Neural crest cell (in vitro differentiated cells): ENCODE measurements around the gene TUNAR. TPM values are rescaled to one million over a fixed set of nuclear protein-coding genes. Genes with fewer than 3 reads are reported as not detected.
A peak's percentile ranks its signal among the peaks of the same experiment; 100 is the strongest.

Experiments used
- DNase-seq: peaks from one replicate; pipeline ENCODE4 v3.0.0; 2021; ENCODE audit warnings: low read depth, mixed read lengths, low spot score
- H3K27ac Mint-ChIP-seq: one replicate; pipeline ENCODE4 v1.8.0; 2021; ENCODE audit warnings: mild to moderate bottlenecking, mixed read lengths; ENCODE audit not compliant: unreplicated experiment
- H3K27me3 Mint-ChIP-seq: 2 replicates; pipeline ENCODE4 v1.8.0; 2021; ENCODE audit warnings: low read depth, mild to moderate bottlenecking, mixed read lengths
- H3K36me3 Mint-ChIP-seq: 2 replicates; pipeline ENCODE4 v1.8.0; 2021; ENCODE audit warnings: low read depth, mild to moderate bottlenecking, mixed read lengths
- H3K4me1 Mint-ChIP-seq: 2 replicates; pipeline ENCODE4 v1.8.0; 2021; ENCODE audit warnings: mixed read lengths
- H3K4me3 Mint-ChIP-seq: one replicate; pipeline ENCODE4 v1.8.0; 2021; ENCODE audit warnings: mild to moderate bottlenecking, mixed read lengths
- H3K9me3 Mint-ChIP-seq: 2 replicates; pipeline ENCODE4 v1.8.0; 2021; ENCODE audit warnings: mixed read lengths
- total RNA-seq: library from RNA; stranded (reverse); gene quantifications from 2 replicates; pipeline ENCODE4 v1.2.1, GENCODE V29; 2021
- TF ChIP-seq, protein P1 (sequence below): fragments of 200-600 bp; sonication (generic); conservative IDR thresholded peaks from 2 replicates; pipeline ENCODE4 v1.5.0; 2021; ENCODE audit warnings: antibody characterized with exemption, mild to moderate bottlenecking

Gene TUNAR
- total RNA-seq, 1 donor from 2014 or later: 4.7 TPM

DNA sequence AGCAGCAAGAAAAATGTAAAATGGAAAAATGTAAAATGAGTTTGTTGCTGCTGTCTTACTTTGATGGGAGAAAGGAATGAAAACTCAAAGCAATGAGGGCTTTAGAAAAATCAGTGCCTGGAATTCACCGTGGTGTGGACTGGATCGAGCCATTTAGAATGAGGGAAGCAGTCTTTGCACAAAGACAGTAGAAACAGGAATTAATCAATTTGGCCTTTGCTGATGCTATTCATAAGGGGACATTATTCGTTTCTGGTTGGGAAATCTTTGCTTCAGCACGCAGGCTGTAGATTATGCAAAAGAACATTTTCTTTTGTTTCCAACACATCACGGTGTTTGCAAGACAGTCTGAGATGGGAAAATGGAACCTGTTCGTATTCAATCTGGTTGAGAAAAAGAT, 6.9 kb upstream of the TUNAR start:
- H3K27me3 Mint-ChIP-seq: peaks cover 81% of the 10 kb centered on the region
- TF ChIP-seq, protein P1, sequence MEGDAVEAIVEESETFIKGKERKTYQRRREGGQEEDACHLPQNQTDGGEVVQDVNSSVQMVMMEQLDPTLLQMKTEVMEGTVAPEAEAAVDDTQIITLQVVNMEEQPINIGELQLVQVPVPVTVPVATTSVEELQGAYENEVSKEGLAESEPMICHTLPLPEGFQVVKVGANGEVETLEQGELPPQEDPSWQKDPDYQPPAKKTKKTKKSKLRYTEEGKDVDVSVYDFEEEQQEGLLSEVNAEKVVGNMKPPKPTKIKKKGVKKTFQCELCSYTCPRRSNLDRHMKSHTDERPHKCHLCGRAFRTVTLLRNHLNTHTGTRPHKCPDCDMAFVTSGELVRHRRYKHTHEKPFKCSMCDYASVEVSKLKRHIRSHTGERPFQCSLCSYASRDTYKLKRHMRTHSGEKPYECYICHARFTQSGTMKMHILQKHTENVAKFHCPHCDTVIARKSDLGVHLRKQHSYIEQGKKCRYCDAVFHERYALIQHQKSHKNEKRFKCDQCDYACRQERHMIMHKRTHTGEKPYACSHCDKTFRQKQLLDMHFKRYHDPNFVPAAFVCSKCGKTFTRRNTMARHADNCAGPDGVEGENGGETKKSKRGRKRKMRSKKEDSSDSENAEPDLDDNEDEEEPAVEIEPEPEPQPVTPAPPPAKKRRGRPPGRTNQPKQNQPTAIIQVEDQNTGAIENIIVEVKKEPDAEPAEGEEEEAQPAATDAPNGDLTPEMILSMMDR: no peak
- no peak overlapping the region for H3K27ac Mint-ChIP-seq
- H3K36me3 Mint-ChIP-seq: no peaks in the 10 kb centered on the region
- DNase-seq: no peak
- no peak overlapping the region for H3K4me3 Mint-ChIP-seq
- no peaks in the 10 kb centered on the region for H3K9me3 Mint-ChIP-seq
- no peaks in the 10 kb centered on the region for H3K4me1 Mint-ChIP-seq

DNA sequence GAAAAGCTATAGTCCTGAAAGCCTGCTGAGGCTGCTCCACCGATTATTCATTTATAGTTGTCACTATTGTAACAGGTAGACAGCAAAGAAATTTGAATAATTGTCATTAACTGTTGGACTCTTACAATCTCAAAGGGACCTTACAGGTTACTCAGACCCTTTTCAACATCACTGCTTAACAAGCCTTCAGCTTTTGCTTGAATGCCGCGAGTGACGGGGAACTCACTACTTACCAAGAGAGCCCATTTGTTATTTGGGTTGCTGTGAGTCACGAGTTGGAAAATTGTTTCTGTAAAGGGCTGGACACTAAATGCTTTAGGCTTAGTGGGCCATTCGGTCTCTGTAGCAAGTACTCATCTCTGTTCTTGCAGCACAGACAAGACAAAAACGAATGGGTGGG, 5.9 kb upstream of the TUNAR start:
- TF ChIP-seq, protein P1: no peak
- Mint-ChIP-seq H3K4me3 (no peak overlapping the region), H3K27me3 (peaks cover 82% of the 10 kb centered on the region), H3K4me1 (peaks cover 3% of the 10 kb centered on the region), H3K27ac (no peak overlapping the region), H3K36me3 (no peaks in the 10 kb centered on the region), H3K9me3 (no peaks in the 10 kb centered on the region)
- no peak for DNase-seq

DNA sequence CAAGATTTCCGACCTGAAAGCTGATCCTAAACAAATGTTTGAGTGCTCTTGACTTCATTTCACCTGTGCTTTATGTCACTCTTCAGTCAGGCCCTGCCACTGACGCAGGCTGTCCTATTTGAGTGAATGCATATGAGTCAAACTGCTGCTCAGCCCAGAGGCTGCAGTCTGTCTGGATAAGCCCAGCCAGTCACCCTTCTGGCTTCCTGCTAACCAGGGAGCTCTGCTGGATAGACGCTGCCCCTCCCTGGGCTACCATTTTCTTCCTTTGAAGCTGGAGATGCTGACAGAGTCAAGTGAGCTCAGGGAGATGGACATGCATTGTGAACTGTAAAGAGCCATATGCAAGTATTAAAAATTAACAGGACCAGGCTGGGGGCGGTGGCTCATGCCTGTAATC, 5.1 kb upstream of the TUNAR start:
- H3K4me3 Mint-ChIP-seq: no peak overlapping the region
- DNase-seq: no peak
- no peak overlapping the region for H3K27ac Mint-ChIP-seq
- H3K4me1 Mint-ChIP-seq: peaks cover 3% of the 10 kb centered on the region
- no peaks in the 10 kb centered on the region for H3K36me3 Mint-ChIP-seq
- H3K27me3 Mint-ChIP-seq: peaks cover 74% of the 10 kb centered on the region
- no peaks in the 10 kb centered on the region for H3K9me3 Mint-ChIP-seq
- TF ChIP-seq, protein P1: no peak

DNA sequence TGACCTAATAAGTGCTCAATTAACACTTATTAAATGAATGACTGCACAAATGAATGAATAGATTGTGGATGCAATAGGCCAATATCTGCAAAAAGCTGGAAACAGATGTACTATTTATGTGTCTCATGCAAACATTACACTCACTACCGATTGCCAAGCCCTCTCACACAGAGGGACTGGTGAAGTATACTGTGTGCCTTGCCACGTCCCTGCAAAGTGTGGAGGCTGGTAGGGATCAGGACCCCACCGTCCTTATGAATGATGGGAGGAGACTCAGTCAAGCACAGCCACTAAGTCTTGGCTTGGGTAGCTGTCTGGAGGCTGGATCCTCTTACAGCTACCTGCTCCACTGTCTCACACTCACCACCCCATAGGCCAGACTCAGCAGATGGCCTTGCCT, 3.9 kb upstream of the TUNAR start:
- H3K9me3 Mint-ChIP-seq: no peaks in the 10 kb centered on the region
- peaks cover 71% of the 10 kb centered on the region for H3K27me3 Mint-ChIP-seq
- H3K27ac Mint-ChIP-seq: no peak overlapping the region
- TF ChIP-seq, protein P1: no peak
- H3K4me3 Mint-ChIP-seq: no peak overlapping the region
- no peak for DNase-seq
- no peaks in the 10 kb centered on the region for H3K36me3 Mint-ChIP-seq
- peaks cover 10% of the 10 kb centered on the region for H3K4me1 Mint-ChIP-seq

DNA sequence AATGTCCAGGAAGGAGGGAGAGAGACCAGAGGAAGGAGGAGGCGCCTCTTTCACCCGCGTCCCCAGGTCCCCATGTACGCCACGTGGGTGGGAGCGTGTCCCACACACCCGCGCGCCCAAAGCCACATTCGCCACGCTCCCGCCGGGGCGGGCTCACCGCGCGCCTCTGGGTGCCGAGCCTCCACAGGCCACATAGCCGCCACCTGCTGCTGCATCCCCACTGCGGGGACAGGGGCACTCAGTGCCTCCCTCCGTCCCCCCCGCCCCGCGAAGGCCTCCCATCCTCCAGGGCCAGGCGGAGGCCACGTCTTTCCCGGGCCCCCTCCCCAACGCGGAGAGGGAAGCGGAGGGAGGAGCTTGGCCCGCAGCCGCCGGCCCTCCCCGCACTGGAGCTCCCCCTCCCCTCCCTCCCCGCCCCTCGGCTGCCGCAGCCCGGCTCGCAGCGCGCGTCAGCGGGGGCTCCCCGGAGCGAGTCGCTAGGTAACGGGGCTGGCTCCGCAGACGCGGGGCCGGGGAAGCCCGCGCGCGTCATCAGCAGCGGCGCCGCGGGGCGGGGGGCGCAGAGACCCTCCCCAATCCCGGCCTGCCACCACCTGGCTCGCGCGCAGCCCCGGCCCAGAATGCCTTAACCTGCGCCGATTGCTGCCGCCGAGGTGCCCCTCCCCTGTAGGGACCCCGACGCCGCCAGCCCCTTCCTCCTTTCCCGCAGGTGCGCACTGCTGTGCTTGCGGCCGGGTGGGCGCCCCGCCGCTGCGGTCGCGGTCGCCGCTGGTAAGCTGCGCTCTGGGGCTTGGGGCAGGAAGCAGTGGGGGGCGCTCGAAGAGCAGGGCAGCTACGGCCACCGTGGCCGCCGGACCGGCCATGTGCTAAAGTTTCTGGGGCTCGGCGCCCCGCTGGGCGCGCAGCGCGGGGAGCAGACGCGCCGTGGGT, 536 bp upstream of the TUNAR start:
- Mint-ChIP-seq H3K4me1 (peaks cover 10% of the 10 kb centered on the region), H3K4me3 (peak overlapping the region; percentile 84), H3K27ac (no peak overlapping the region), H3K27me3 (peaks cover 81% of the 10 kb centered on the region), H3K9me3 (no peaks in the 10 kb centered on the region), H3K36me3 (no peaks in the 10 kb centered on the region)
- TF ChIP-seq, protein P1: peak; percentile 15
- DNase-seq: peak; percentile 17
